Activated CD4-positive, alpha-beta T cell treated with anti-CD3 and anti-CD28 coated beads for 36 hours (primary cell): ENCODE measurements around the gene NTM. TPM values are rescaled to one million over a fixed set of nuclear protein-coding genes. Genes with fewer than 3 reads are reported as not detected.

ENCODE experiments used
- ATAC-seq: fragments of 200-7000 bp; cut with Tn5 transposase; one replicate; pipeline ENCODE4 v1.10.0; 2021; ENCODE audit warnings: mild to moderate bottlenecking, moderate library complexity
- CTCF ChIA-PET: fragments of 350-600 bp; sonication (Branson Sonifier 250); formaldehyde crosslinking; loops from one replicate; lab custom pipeline; 2021; ENCODE audit warnings: antibody characterized with exemption; lab: Charles Lee
- POLR2A ChIA-PET: fragments of 350-600 bp; sonication (Branson Sonifier 250); formaldehyde crosslinking; loops from one replicate; lab custom pipeline; 2021; ENCODE audit warnings: antibody characterized with exemption, inconsistent platforms; lab: Charles Lee
- DNase-seq: peaks from one replicate; pipeline ENCODE4 v3.0.0-alpha.2; 2020
- H3K27ac Mint-ChIP-seq: one replicate; pipeline ENCODE4 v1.8.0; 2021; ENCODE audit warnings: mixed read lengths
- H3K27me3 Mint-ChIP-seq: one replicate; pipeline ENCODE4 v1.8.0; 2021; ENCODE audit warnings: mixed read lengths
- H3K36me3 Mint-ChIP-seq: one replicate; pipeline ENCODE4 v1.8.0; 2021; ENCODE audit warnings: low read depth, mixed read lengths
- H3K4me1 Mint-ChIP-seq: one replicate; pipeline ENCODE4 v1.8.0; 2021; ENCODE audit warnings: mixed read lengths
- H3K4me3 Mint-ChIP-seq: one replicate; pipeline ENCODE4 v1.8.0; 2021; ENCODE audit warnings: mild to moderate bottlenecking, moderate library complexity, mixed read lengths
- H3K9me3 Mint-ChIP-seq: one replicate; pipeline ENCODE4 v1.8.0; 2021; ENCODE audit warnings: low read depth, mixed read lengths
- intact Hi-C, 2 experiments: fragments of 100-400 bp; cut with DNase I in 1 of 2; cut with micrococcal nuclease in 1 of 2; formaldehyde crosslinking; loops; one replicate each; pipeline versions ENCODE4 v1.14.2 to v1.15.1; 2022 to 2024; cut with DNase I, micrococcal nuclease
- total RNA-seq, 2 experiments: library from RNA; stranded (reverse); gene quantifications; one replicate each; pipeline ENCODE4 v1.2.3, GENCODE V29; 2021

The NTM gene
- total RNA-seq, 2 experiments from 2014 or later, result not detected

DNA sequence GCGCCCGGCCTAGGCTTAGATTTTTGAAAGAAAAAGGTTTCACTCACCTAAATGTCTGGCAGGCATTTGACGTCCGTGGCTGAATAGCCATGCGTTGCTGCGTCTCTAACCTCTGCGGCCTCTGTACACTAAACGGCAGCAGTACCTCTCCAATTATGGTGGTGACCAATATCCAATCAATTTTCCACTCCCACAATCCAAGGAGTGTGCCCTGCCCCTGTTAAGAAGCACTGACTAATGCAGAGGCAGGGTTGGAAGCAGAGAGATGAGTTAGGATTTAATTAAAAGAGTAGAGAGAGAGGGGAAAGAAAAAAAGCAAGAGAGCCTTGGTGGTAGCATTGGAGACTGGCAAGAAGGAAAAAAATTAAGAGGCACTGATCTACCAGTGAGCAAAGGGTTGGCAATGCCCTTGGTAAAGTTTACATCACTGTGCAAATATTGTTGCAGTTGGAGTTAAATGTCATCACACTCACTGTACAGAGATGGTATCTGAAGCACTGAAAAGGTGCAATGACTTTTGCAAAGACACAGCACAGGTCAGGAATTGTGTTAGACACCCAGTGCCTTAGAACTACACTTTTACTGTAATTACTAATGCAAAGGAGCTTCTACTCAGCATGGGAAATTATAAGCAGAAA lies 526.7 kb downstream of the NTM start:
- intact Hi-C loops, result no loop called here
- Mint-ChIP-seq H3K9me3 (no peaks in the 10 kb centered on the region), H3K27me3 (no peaks in the 10 kb centered on the region), H3K27ac (no peak overlapping the region), H3K4me1 (no peaks in the 10 kb centered on the region), H3K36me3 (no peaks in the 10 kb centered on the region), H3K4me3 (no peak overlapping the region)
- CTCF ChIA-PET, result no interaction called here
- ATAC-seq (no peak), DNase-seq (no peak)
- POLR2A ChIA-PET, result no interaction called here

DNA sequence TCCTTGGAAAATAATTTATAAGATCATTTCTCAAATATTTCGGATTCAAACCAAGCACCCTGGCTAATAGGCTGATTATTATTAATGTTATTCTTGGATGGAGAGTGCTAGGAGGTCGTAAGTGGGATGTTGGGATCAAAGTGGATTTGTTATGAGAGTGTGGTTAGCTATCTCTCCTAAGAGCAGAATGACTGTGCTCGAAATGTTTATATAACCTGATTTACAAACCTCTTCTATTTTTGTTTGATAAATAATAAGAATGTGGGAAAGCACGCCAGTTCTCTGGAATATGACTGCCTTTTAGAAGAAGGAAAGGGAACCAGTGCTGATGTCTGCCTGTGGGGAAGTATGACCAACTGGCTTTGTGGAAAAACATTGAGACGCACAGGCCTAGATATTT lies 527.5 kb downstream of the NTM start:
- ATAC-seq (no peak), DNase-seq (no peak)
- intact Hi-C loops, result no loop called here
- H3K4me3 Mint-ChIP-seq, result no peak overlapping the region
- no peaks in the 10 kb centered on the region for H3K36me3 Mint-ChIP-seq
- CTCF ChIA-PET, result no interaction called here
- H3K9me3 Mint-ChIP-seq, result no peaks in the 10 kb centered on the region
- H3K27ac Mint-ChIP-seq, result no peak overlapping the region
- no peaks in the 10 kb centered on the region for H3K4me1 Mint-ChIP-seq
- H3K27me3 Mint-ChIP-seq, result no peaks in the 10 kb centered on the region
- POLR2A ChIA-PET, result no interaction called here

- Mint-ChIP-seq H3K4me1 (no peaks in the 10 kb centered on the region), H3K36me3 (no peaks in the 10 kb centered on the region), H3K9me3 (no peaks in the 10 kb centered on the region), H3K27ac (no peak overlapping the region), H3K27me3 (no peaks in the 10 kb centered on the region), H3K4me3 (no peak overlapping the region)
- intact Hi-C loops, result no loop called here
- DNase-seq (no peak), ATAC-seq (no peak)
- ChIA-PET POLR2A (interaction anchor here (0.7 kb wide), 1 partner anchor 33 kb away, joined by 3 read pairs; no protein-coding TSS in a partner anchor), CTCF (no interaction called here)
Observed at GRCh38 chr11:131898949-131899348, 528.5 kb downstream of the NTM start.

- Mint-ChIP-seq H3K4me1 (no peaks in the 10 kb centered on the region), H3K36me3 (no peaks in the 10 kb centered on the region), H3K27ac (no peak overlapping the region), H3K27me3 (no peaks in the 10 kb centered on the region), H3K4me3 (no peak overlapping the region), H3K9me3 (no peaks in the 10 kb centered on the region)
- ChIA-PET CTCF (no interaction called here), POLR2A (no interaction called here)
- intact Hi-C loops, result no loop called here
- ATAC-seq, result no peak
- DNase-seq, result no peak
Observed at GRCh38 chr11:131899950-131900580, 529.6 kb downstream of the NTM start.

DNA sequence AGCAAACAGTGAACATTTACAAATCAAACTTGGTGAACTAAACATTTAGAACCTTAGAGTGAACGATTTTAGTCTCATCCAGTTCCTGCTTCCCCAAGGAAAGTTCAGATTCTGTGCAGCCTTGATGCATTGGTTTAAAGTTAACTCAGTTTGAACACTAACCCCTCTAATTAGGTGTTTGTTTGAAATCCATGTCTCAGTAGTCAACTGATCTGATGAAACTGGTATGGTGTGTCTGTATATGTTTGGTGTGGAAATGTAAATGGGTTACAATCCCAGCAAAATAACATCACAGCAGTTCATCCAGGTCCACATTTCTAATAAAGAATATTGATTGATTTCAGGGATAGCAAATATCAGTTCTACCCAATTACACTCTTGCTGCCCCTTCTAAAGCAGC lies 532.0 kb downstream of the NTM start:
- intact Hi-C loops, result no loop called here
- H3K36me3 Mint-ChIP-seq, result no peaks in the 10 kb centered on the region
- ChIA-PET POLR2A (no interaction called here), CTCF (no interaction called here)
- no peaks in the 10 kb centered on the region for H3K4me1 Mint-ChIP-seq
- no peak for DNase-seq
- no peak overlapping the region for H3K4me3 Mint-ChIP-seq
- no peaks in the 10 kb centered on the region for H3K9me3 Mint-ChIP-seq
- H3K27me3 Mint-ChIP-seq, result peaks cover 5% of the 10 kb centered on the region
- no peak for ATAC-seq
- H3K27ac Mint-ChIP-seq, result no peak overlapping the region

- ATAC-seq (no peak), DNase-seq (no peak)
- H3K4me3 Mint-ChIP-seq, result no peak overlapping the region
- ChIA-PET POLR2A (interaction anchor here (0.6 kb wide), 1 partner anchor 32 kb away, joined by 3 read pairs; no protein-coding TSS in a partner anchor), CTCF (no interaction called here)
- H3K9me3 Mint-ChIP-seq, result no peaks in the 10 kb centered on the region
- no peaks in the 10 kb centered on the region for H3K36me3 Mint-ChIP-seq
- H3K27ac Mint-ChIP-seq, result no peak overlapping the region
- intact Hi-C loops, result no loop called here
- H3K4me1 Mint-ChIP-seq, result no peaks in the 10 kb centered on the region
- peaks cover 7% of the 10 kb centered on the region for H3K27me3 Mint-ChIP-seq
Observed at GRCh38 chr11:131903074-131903473, 532.7 kb downstream of the NTM start.

DNA sequence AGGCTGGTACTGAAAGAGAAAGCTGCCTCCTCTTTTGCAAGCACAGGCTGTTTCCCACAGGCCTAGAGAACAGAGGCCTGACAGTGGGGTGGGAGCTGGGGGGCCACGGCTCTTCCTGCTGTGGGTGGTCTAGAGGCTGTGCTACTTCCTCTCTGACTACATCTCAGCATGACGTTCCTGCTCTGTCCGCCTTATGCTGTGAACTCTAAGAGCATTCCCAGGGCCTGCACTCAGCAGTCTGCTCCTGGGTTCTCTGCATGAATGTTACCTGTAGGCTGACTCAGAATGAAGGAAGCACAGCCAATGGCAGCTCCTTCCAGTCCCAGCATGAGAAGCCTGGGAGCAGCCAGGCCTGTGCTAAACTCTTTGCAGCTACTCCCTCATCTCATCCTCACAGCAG lies 534.3 kb downstream of the NTM start:
- H3K27me3 Mint-ChIP-seq, result peaks cover 19% of the 10 kb centered on the region
- no peaks in the 10 kb centered on the region for H3K36me3 Mint-ChIP-seq
- H3K27ac Mint-ChIP-seq, result no peak overlapping the region
- ATAC-seq, result no peak
- no peak for DNase-seq
- H3K4me1 Mint-ChIP-seq, result no peaks in the 10 kb centered on the region
- intact Hi-C loops, result no loop called here
- ChIA-PET POLR2A (no interaction called here), CTCF (no interaction called here)
- no peak overlapping the region for H3K4me3 Mint-ChIP-seq
- no peaks in the 10 kb centered on the region for H3K9me3 Mint-ChIP-seq

DNA sequence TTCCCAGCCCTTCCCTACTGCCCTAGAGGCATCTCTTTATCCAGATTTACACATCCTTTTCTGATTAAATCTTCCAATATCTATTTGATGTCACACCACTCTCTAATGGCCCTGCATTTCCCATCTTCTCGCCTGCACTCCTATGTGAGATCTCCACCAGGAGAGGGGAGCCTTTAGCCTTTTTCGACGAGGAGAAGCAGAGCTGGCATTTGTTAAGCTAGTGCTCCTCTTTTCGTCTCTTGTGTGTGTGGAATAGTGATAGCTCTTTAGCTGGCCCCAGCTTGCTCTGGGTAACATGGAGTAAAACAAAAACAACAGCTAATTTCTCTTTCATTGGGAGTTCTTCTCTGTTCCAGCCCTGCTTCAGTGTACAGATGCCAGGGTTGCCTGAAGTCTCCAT lies 536.5 kb downstream of the NTM start:
- ChIA-PET POLR2A (no interaction called here), CTCF (no interaction called here)
- peaks cover 32% of the 10 kb centered on the region for H3K27me3 Mint-ChIP-seq
- DNase-seq, result no peak
- H3K4me1 Mint-ChIP-seq, result no peaks in the 10 kb centered on the region
- ATAC-seq, result no peak
- no peak overlapping the region for H3K27ac Mint-ChIP-seq
- intact Hi-C loops, result no loop called here
- H3K36me3 Mint-ChIP-seq, result no peaks in the 10 kb centered on the region
- H3K4me3 Mint-ChIP-seq, result no peak overlapping the region
- no peaks in the 10 kb centered on the region for H3K9me3 Mint-ChIP-seq

DNA sequence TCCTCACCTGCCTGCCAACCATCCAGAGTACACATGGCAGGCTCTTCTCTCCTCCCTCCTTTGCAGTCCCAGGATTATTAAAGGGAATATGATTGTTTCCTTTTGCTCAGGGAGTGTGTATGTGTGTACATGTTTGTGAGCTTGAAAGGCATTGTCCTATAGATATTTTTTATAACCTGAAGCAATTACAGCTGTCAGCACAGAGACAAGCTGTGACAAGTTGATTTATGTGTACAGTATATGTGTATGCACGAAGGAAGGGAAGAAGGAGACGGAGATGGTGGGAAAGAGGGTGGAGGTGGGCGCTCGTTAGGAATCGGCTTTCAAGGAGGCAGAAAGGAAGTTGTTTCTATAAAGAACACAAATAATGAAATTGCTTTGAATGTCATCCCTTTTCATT lies 537.0 kb downstream of the NTM start:
- Mint-ChIP-seq H3K4me1 (no peaks in the 10 kb centered on the region), H3K27me3 (peaks cover 36% of the 10 kb centered on the region), H3K36me3 (no peaks in the 10 kb centered on the region), H3K9me3 (no peaks in the 10 kb centered on the region), H3K4me3 (no peak overlapping the region), H3K27ac (no peak overlapping the region)
- intact Hi-C loops, result no loop called here
- ChIA-PET CTCF (no interaction called here), POLR2A (no interaction called here)
- ATAC-seq, result no peak
- DNase-seq, result no peak

DNA sequence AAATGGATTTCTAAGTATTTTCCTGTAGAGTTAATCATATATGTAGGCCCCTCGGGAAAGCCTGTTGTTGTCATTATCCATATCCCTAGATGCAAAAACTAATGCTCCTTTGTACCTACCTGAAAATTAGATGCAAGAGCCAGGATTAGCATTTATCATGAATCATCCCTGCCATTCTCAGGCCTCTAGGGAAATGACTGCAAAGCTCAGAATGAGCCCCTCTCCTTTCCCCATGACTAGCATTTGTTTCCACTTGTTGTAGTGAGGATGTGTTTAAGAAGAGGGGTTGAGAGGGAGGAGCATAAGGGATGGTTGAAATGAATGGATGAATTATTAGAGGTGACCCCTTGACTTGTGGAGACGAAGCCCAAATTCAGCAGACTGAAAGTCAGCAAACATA lies 537.9 kb downstream of the NTM start:
- intact Hi-C loops, result no loop called here
- no peak for ATAC-seq
- no peaks in the 10 kb centered on the region for H3K4me1 Mint-ChIP-seq
- DNase-seq, result no peak
- no peak overlapping the region for H3K27ac Mint-ChIP-seq
- no peaks in the 10 kb centered on the region for H3K36me3 Mint-ChIP-seq
- H3K27me3 Mint-ChIP-seq, result peaks cover 41% of the 10 kb centered on the region
- H3K4me3 Mint-ChIP-seq, result no peak overlapping the region
- CTCF ChIA-PET, result no interaction called here
- POLR2A ChIA-PET, result no interaction called here
- no peaks in the 10 kb centered on the region for H3K9me3 Mint-ChIP-seq

DNA sequence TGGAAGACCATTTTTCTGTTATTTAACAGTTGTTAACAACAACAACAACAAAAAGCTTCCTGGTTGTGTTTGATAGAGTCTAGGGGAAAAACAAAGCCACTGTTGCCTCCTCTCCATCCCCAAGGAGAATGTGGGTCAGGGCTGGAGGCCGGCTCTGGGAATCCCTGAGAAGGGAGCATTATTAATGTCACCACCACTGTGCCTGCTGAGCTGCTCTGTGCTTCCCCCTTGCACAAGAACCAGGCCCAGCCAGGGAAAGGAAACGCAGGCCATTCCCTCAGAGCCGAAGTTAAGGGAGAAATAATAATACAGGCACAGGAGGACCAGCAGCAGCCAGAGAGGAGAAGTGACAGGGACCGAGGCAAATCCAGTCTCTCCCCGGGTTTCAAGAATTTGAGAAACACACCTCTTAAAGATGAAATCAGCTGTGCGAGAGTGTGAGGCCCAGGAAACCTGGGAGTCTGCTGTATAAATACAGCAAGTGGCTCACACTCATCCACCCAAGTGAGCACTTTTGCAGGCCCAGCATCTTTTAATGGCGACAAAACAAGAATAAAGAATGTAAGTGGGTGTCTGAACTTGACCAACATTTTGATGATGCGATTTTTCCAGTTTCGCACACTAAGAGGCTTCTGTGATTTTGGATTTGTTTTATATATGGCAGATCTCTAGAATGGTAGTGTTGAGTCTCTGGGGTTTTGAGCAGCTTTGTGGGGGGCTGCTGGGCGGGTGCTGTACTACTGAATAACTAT lies 539.2 kb downstream of the NTM start:
- intact Hi-C loops, result no loop called here
- H3K4me1 Mint-ChIP-seq, result no peaks in the 10 kb centered on the region
- CTCF ChIA-PET, result no interaction called here
- no peaks in the 10 kb centered on the region for H3K36me3 Mint-ChIP-seq
- no peak for DNase-seq
- POLR2A ChIA-PET, result no interaction called here
- H3K4me3 Mint-ChIP-seq, result no peak overlapping the region
- H3K9me3 Mint-ChIP-seq, result no peaks in the 10 kb centered on the region
- no peak for ATAC-seq
- no peak overlapping the region for H3K27ac Mint-ChIP-seq
- H3K27me3 Mint-ChIP-seq, result peaks cover 43% of the 10 kb centered on the region

DNA sequence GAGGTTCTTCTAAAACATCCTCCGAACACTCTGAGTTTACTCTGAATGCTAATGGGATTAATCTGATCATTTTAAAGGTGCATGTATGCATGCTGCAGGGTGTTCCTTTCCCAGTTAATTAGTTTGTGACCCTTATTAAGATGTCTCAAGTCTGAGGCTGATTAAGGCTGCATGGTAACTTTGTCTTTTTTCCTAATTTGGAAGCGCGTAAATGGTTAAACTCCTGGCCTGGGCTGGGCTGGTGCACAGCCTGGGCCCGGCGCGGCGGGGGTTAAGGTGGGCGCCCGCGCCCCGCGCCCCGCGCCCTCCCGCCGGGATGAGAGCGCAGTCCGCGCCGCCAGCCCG lies 539.7 kb downstream of the NTM start:
- no peak overlapping the region for H3K4me3 Mint-ChIP-seq
- H3K9me3 Mint-ChIP-seq, result no peaks in the 10 kb centered on the region
- H3K4me1 Mint-ChIP-seq, result no peaks in the 10 kb centered on the region
- ChIA-PET CTCF (no interaction called here), POLR2A (interaction anchor here (0.7 kb wide), 1 partner anchor 678 kb away, joined by 3 read pairs; no protein-coding TSS in a partner anchor)
- intact Hi-C loops, result no loop called here
- H3K27me3 Mint-ChIP-seq, result peaks cover 43% of the 10 kb centered on the region
- no peak for ATAC-seq
- no peak overlapping the region for H3K27ac Mint-ChIP-seq
- DNase-seq, result no peak
- no peaks in the 10 kb centered on the region for H3K36me3 Mint-ChIP-seq
